Fibroblast of the aortic adventitia (primary cell): ENCODE data around the gene CD47. TPM values are rescaled to one million over a fixed set of nuclear protein-coding genes. Genes with fewer than 3 reads are reported as not detected.

Experiments
- DNase-seq: peaks from one replicate; pipeline ENCODE4 v3.0.0-alpha.2; 2010; ENCODE audit warnings: low read depth
- H3K4me3 ChIP-seq: 2 replicates; pipeline ENCODE4 v1.5.1; 2011; ENCODE audit warnings: low read depth, mild to moderate bottlenecking, control low read depth, low read length, moderate library complexity
- CTCF ChIP-seq: IDR thresholded peaks from 2 replicates; pipeline ENCODE4 v1.5.1; 2011; ENCODE audit warnings: mild to moderate bottlenecking, low read length, control low read depth, inconsistent platforms; ENCODE audit not compliant: insufficient read depth
- total RNA-seq: library from RNA; depleted of rRNA; stranded (reverse); fragments of >200 nt; gene quantifications from 2 replicates; pipeline ENCODE4 v1.2.3, GENCODE V29; 2012; ENCODE audit warnings: low replicate concordance

The CD47 gene
- total RNA-seq, 1 donor = 113 TPM

GRCh38 chr3:108030960-108031359, 59.9 kb downstream of the CD47 start:
- no peak for DNase-seq
- TF ChIP-seq CTCF = no peak
- H3K4me3 ChIP-seq = no peak overlapping the region

- no peak for DNase-seq
- TF ChIP-seq CTCF = no peak
- no peak overlapping the region for H3K4me3 ChIP-seq
Measured at GRCh38 chr3:108029466-108029865, 61.4 kb downstream of the CD47 start.

DNA sequence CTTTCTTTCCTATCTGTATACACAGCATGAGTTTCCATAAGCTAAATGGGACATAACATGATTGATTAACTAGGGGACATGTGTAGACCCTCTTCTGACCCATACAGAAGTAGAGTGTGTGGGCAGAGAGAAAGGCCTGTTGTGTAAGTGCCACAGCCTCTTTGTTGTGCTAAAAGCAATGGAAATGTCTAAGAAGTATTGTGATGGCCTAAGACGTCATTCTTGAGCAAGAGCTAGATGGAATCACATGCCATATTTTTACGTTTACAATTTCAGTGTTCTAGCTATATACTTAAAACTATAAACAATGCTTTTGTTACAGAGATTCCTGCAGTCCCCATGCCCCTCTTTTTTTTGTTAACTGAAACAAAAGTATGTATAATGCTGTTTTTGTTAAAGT, 61.9 kb downstream of the CD47 start:
- H3K4me3 ChIP-seq = no peak overlapping the region
- DNase-seq = no peak
- no peak for TF ChIP-seq CTCF

DNA sequence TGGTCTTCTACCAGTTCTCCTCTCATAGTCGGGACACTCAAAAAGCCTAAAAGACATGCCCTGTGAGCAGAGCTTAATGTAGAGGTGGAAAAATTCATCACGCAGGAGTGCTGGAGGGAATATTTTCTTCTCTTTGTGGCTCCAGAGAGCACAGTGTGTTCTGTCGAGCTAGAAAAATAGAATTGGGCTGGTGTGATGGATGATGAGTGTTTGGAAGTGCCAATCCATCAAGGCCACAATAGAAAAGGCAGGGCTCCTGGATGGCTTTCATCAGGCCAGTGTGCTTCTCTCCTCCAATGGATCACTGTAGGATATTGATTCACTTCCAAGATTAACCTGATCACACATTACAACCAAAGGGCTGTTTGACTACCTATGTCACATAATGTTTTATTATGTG, 65.7 kb downstream of the CD47 start:
- TF ChIP-seq CTCF = no peak
- DNase-seq = no peak
- H3K4me3 ChIP-seq = no peak overlapping the region

DNA sequence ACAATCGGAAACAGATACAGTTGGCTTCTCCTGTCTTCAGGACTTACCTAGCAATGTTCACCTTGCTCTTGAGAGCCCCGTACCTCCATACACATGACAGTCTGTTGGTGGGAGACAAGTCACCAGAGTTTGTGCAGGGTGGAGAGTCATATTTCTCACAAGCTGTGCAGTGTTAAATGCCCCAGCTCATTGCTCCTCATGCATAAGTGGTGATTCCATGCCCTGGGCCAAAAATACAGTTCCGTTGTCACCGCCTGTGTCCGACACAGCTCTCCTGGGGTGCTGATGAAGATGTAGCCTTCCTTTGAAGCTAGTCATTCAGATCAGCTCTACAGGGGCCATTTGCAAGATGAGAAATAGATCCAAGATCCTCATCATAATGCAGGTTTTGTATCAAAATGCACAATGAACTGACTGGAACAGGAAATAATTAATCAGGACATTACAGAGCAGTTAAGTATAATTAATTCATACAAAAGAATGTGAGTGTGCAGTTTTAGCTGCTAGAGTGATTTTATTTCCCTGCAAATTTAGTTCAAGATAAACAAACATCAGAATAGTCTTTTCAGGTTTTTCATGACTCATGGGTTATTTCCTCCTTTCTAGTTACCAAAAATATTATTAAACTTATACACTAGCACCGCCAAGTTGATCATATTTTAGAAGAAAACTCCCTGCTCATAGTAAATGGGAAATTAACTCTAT, 66.5 kb downstream of the CD47 start:
- peak; percentile 22 for DNase-seq
- TF ChIP-seq CTCF = no peak
- no peak overlapping the region for H3K4me3 ChIP-seq

DNA sequence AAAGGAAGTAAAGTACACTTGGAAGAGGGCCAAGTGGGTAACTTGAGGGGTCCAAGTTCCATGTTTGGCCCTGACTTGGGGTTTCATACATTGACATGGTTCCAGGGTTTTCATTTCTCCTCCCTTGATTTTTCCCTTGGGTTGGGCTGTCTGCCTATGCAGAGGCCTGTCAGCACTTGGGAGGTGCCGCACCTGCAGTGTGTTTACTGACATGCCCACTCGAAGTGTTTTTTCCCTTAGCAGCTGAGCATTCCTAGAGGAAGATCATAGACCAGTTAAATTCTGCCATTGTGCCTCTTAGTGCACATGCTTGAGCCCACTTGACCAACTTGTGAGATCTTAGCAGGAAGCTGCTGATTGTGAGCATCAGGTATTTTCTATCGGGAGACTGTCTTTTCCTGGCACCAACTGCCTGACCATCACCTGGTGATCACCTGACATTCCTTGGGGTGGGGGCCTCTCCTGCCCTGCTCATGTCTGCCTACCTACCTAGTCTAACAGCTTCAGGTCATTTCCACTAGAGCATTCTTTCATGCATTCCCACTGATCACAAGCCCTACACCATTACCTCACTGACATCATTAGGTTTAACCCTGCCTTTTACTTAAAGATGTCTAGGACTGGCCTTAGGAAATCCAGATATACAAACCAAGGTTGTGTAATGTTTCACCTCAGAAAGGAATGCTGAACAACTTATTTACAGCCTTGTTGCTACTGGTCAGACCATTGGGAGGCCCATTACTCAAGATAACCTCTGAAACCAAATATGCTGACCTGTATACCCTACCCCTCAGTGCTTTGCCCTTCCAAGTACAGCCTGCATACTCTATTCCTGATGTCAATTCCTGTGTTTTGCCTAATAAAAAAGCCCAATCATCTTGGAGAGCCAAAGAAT, 68.3 kb downstream of the CD47 start:
- H3K4me3 ChIP-seq = no peak overlapping the region
- TF ChIP-seq CTCF = no peak
- DNase-seq = no peak
